ENCODE data around the gene CNP.

DNA sequence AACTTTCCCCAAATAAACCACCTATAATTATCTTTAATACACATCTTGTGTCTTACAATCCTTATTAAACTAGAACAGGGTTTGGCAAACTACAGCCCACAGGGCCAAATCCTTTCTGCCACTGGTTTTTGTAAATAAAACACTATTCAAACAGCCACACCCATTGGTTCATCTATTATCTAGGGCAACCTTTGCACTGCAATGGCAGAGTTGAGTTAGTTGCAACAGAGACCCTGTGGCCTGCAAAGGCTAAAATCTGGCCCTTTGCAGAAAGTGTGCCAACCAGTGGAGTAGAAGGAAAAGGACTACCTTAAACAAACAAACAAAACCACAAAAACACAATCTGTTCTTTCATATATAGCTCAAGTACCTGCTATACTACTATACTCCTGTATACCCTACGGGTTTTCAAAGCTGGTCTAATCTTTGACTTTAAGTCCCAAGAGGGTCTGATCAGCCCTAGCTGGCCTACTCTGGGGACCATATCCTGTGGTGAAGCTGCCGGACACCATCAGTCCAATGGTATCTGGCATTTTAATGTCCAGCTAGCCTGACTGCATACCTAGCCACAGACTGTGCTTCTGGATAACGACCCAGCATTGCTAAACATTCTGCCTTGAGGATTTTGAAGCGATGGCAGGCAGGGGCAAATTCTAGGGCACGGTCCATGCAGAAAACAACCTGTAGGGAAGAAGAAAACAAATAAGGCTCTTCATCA lies 23.3 kb downstream of the CNP start:
- TF ChIP-seq, protein P1, sequence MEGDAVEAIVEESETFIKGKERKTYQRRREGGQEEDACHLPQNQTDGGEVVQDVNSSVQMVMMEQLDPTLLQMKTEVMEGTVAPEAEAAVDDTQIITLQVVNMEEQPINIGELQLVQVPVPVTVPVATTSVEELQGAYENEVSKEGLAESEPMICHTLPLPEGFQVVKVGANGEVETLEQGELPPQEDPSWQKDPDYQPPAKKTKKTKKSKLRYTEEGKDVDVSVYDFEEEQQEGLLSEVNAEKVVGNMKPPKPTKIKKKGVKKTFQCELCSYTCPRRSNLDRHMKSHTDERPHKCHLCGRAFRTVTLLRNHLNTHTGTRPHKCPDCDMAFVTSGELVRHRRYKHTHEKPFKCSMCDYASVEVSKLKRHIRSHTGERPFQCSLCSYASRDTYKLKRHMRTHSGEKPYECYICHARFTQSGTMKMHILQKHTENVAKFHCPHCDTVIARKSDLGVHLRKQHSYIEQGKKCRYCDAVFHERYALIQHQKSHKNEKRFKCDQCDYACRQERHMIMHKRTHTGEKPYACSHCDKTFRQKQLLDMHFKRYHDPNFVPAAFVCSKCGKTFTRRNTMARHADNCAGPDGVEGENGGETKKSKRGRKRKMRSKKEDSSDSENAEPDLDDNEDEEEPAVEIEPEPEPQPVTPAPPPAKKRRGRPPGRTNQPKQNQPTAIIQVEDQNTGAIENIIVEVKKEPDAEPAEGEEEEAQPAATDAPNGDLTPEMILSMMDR (conservative IDR thresholded peaks at IDR 0.05 in 1 of 2, IDR thresholded peaks at IDR 0.05 in 1 of 2; ENCODE audit: low read depth in 1 of 2, low read length in 2 of 2), result no peak
- no peak for TF ChIP-seq EZH2 (IDR thresholded peaks at IDR 0.05; ENCODE audit: low read length, missing control alignments)

All from fibroblast of lung (primary cell).